ENCODE measurements around the gene CA9. TPM values are rescaled to one million over a fixed set of nuclear protein-coding genes. Genes with fewer than 3 reads are reported as not detected.

CA9 gene
- polyA plus RNA-seq, 3 donors, result not detected

DNA sequence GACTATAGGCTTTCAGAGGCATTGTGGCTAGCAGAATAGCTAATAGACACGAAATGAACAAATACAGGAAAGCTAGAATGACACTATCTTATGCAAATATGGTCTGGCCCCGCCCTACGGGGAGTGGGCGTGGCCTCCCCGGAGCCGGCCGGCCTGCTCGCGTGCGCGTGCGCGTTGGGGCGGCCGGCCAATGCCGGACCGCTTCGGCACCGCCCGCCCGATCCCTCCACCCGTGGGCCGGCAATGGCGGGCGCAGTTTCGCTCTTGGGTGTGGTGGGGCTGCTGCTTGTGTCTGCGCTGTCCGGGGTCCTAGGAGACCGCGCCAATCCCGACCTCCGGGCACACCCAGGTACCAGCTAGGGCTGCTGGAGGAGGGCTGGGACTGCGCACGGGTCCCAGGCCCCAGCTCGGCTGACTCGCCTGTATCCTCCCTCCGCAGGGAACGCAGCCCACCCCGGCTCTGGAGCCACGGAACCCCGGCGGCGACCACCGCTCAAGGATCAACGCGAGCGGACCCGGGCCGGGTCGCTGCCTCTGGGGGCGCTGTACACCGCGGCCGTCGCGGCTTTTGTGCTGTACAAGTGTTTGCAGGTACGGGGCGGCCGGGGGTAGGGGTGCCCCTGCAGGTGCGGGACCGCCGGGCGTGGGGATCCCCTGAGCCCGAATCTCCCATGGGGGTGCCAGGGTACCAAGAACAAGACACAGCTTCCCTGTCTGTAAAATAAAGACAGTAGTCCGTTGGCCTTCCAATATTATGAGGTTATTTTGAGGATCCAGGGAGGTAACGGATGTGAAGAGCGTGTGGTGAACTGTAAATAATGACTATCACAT lies 15.4 kb upstream of the CA9 start, which contains the start of gene CCDC107:
Gene CCDC107, plus strand, starts transcription at position 156 of the 831 bp plus-strand sequence. Its CDS starts 88 bp downstream, at position 244.
- peaks cover 10 to 14% of the 10 kb centered on the region in 2 donors for H3K36me3 ChIP-seq (replicated peaks in 1 of 2; ENCODE audit: control insufficient read depth in 1 of 2, insufficient read depth in 2 of 2, low read length in 2 of 2)
- no peaks in the 10 kb centered on the region for H3K9me3 ChIP-seq (replicated peaks in 1 of 2; ENCODE audit: control insufficient read depth in 1 of 2, insufficient read depth in 1 of 2, low read length in 2 of 2)
- no peaks in the 10 kb centered on the region for H3K27me3 ChIP-seq (ENCODE audit: control insufficient read depth in 2 of 2, insufficient read depth in 2 of 2, low read length in 2 of 2)
- under 1% methylated on average over 63 of the region's 67 CpGs for WGBS (ENCODE audit: insufficient coverage)
- H3K36me3 Mint-ChIP-seq, result peaks cover 19 to 27% of the 10 kb centered on the region in 2 donors
- H3K4me1 ChIP-seq (ENCODE audit: control insufficient read depth in 1 of 2, insufficient read depth in 2 of 2, low read length in 2 of 2), result peaks cover 27 to 43% of the 10 kb centered on the region in 2 donors
- peaks cover 22% of the 10 kb centered on the region for H3K79me2 ChIP-seq (ENCODE audit: insufficient read depth, low read length)
- peak; percentile 84 to 86 (median 85) for DNase-seq
- H3K27ac Mint-ChIP-seq, result peak within 1 kb of the TSS; percentile 95 to 100 (median 98)
- H3K27me3 Mint-ChIP-seq (ENCODE audit: low read depth in 3 of 3), result peaks cover 0 to 8% (median 5%) of the 10 kb centered on the region in 3 donors
- H3K4me1 Mint-ChIP-seq, result peaks cover 47% of the 10 kb centered on the region
- peak within 1 kb of the TSS; percentile 83 to 94 (median 88) for H3K4me3 ChIP-seq (replicated peaks in 1 of 3; ENCODE audit: low read depth in 2 of 3, low read length in 3 of 3)
- H3K27ac ChIP-seq (ENCODE audit: low read depth in 1 of 2, low read length in 2 of 2), result peak within 1 kb of the TSS; percentile 85 to 98
- H3K9ac ChIP-seq (ENCODE audit: insufficient read depth, low read length, poor library complexity, severe bottlenecking), result peak within 1 kb of the TSS; percentile 88
- no peaks in the 10 kb centered on the region for H3K9me3 Mint-ChIP-seq
- TF ChIP-seq, protein P1, sequence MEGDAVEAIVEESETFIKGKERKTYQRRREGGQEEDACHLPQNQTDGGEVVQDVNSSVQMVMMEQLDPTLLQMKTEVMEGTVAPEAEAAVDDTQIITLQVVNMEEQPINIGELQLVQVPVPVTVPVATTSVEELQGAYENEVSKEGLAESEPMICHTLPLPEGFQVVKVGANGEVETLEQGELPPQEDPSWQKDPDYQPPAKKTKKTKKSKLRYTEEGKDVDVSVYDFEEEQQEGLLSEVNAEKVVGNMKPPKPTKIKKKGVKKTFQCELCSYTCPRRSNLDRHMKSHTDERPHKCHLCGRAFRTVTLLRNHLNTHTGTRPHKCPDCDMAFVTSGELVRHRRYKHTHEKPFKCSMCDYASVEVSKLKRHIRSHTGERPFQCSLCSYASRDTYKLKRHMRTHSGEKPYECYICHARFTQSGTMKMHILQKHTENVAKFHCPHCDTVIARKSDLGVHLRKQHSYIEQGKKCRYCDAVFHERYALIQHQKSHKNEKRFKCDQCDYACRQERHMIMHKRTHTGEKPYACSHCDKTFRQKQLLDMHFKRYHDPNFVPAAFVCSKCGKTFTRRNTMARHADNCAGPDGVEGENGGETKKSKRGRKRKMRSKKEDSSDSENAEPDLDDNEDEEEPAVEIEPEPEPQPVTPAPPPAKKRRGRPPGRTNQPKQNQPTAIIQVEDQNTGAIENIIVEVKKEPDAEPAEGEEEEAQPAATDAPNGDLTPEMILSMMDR (IDR thresholded peaks at IDR 0.05), result peak; percentile 60
- H2AFZ ChIP-seq (ENCODE audit: insufficient read depth, low read depth, low read length, poor library complexity, severe bottlenecking), result peak within 1 kb of the TSS; percentile 90
- H3K4me3 Mint-ChIP-seq, result peak within 1 kb of the TSS; percentile 87 to 90
- intact Hi-C loops (cut with micrococcal nuclease), result loop anchor here (5.0 kb wide), 5 partner anchors 39 to 546 kb away; partner anchors contain the start of genes CREB3 (in 1 of the 2), TESK1 (in 1 of the 2) and TLN1 (in 1 of the 2)
- H3K4me2 ChIP-seq (replicated peaks; ENCODE audit: extremely low read depth, low read length, poor library complexity, severe bottlenecking), result peak within 1 kb of the TSS; percentile 92
- H4K20me1 ChIP-seq (ENCODE audit: insufficient read depth, low read length), result no peaks in the 10 kb centered on the region

DNA sequence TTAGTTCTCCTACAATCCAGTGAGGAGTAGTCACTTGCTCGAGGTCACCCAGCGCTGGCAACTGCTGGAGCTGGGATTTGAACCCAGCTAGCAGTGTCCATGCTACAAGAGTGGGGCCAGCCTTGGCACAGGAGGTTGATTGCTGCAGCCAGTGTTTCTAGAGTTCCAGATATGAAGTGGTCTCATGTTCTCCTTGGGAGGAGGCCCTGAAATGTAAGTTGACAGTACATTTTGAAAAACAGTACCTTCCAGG lies 14.8 kb upstream of the CA9 start:
- TF ChIP-seq, protein P1 (IDR thresholded peaks at IDR 0.05), result no peak
- Histone ChIP-seq H3K9me3 (replicated peaks in 1 of 2; ENCODE audit: control insufficient read depth in 1 of 2, insufficient read depth in 1 of 2, low read length in 2 of 2) (no peaks in the 10 kb centered on the region), H3K79me2 (ENCODE audit: insufficient read depth, low read length) (peaks cover 27% of the 10 kb centered on the region), H3K27ac (ENCODE audit: low read depth in 1 of 2, low read length in 2 of 2) (peak overlapping the region; percentile 85 to 98), H3K4me3 (replicated peaks in 1 of 3; ENCODE audit: low read depth in 2 of 3, low read length in 3 of 3) (peak overlapping the region; percentile 83 to 94 (median 88)), H3K4me2 (replicated peaks; ENCODE audit: extremely low read depth, low read length, poor library complexity, severe bottlenecking) (peak overlapping the region; percentile 92), H4K20me1 (ENCODE audit: insufficient read depth, low read length) (no peaks in the 10 kb centered on the region), H3K36me3 (replicated peaks in 1 of 2; ENCODE audit: control insufficient read depth in 1 of 2, insufficient read depth in 2 of 2, low read length in 2 of 2) (peaks cover 10 to 14% of the 10 kb centered on the region in 2 donors), H3K27me3 (ENCODE audit: control insufficient read depth in 2 of 2, insufficient read depth in 2 of 2, low read length in 2 of 2) (no peaks in the 10 kb centered on the region), H3K9ac (ENCODE audit: insufficient read depth, low read length, poor library complexity, severe bottlenecking) (peak overlapping the region; percentile 88), H2AFZ (ENCODE audit: insufficient read depth, low read depth, low read length, poor library complexity, severe bottlenecking) (peak overlapping the region; percentile 90), H3K4me1 (ENCODE audit: control insufficient read depth in 1 of 2, insufficient read depth in 2 of 2, low read length in 2 of 2) (peaks cover 32 to 48% of the 10 kb centered on the region in 2 donors)
- Mint-ChIP-seq H3K9me3 (no peaks in the 10 kb centered on the region), H3K4me1 (peaks cover 52% of the 10 kb centered on the region), H3K27me3 (ENCODE audit: low read depth in 3 of 3) (peaks cover 0 to 8% (median 5%) of the 10 kb centered on the region in 3 donors), H3K4me3 (peak overlapping the region; percentile 87 to 89), H3K27ac (peak overlapping the region in 6 of 7 donors; percentile 18 to 95 (median 76)), H3K36me3 (peaks cover 19 to 27% of the 10 kb centered on the region in 2 donors)
- intact Hi-C loops (cut with micrococcal nuclease), result loop anchor here (5.0 kb wide), 5 partner anchors 38 to 547 kb away; partner anchors contain the start of genes CREB3 (in 1 of the 2), TESK1 (in 1 of the 2) and TLN1 (in 1 of the 2)
- DNase-seq, result peak in 1 of 3 donors; percentile 30
- WGBS (ENCODE audit: insufficient coverage), result 0% methylated on average over 2 of the region's 2 CpGs

All from CD14-positive monocyte (primary cell).